Measurements from ENCODE around the gene RXFP2. TPM values are rescaled to one million over a fixed set of nuclear protein-coding genes. Genes with fewer than 3 reads are reported as not detected.

RXFP2 gene, protein sequence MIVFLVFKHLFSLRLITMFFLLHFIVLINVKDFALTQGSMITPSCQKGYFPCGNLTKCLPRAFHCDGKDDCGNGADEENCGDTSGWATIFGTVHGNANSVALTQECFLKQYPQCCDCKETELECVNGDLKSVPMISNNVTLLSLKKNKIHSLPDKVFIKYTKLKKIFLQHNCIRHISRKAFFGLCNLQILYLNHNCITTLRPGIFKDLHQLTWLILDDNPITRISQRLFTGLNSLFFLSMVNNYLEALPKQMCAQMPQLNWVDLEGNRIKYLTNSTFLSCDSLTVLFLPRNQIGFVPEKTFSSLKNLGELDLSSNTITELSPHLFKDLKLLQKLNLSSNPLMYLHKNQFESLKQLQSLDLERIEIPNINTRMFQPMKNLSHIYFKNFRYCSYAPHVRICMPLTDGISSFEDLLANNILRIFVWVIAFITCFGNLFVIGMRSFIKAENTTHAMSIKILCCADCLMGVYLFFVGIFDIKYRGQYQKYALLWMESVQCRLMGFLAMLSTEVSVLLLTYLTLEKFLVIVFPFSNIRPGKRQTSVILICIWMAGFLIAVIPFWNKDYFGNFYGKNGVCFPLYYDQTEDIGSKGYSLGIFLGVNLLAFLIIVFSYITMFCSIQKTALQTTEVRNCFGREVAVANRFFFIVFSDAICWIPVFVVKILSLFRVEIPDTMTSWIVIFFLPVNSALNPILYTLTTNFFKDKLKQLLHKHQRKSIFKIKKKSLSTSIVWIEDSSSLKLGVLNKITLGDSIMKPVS
- not detected in 5 replicates for total RNA-seq (2022; extraction: Qiagen RNA extraction; ENCODE audit: low read depth)

DNA sequence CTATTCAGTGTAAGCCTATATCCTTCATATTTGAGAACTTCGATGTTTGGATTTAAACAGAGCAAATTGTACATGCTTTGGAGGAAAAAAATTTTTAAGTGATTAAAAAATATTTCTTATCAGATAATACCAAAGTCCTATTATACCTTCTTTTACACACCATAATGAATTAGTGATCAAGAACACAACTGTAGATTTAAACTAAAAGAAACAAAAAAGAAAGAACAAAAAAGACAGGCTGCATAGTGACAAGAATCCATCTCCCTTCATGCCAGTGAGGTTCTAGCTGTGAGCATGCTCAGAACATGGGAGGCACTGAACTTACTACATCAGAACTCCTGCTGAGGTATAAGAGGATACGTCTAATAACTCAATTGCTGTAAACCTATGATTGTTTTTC is at the start of gene RXFP2:
Gene RXFP2 (plus strand): TSS at position 301 of the 400 bp plus-strand sequence. CDS start 87 bp downstream, at position 388.

Measured in A549 treated with DMSO at 1 μM for 4 hours (cell line).